GM21619 (cell line): Measurements from ENCODE around the gene OTULIN.
A peak's percentile ranks its signal among the peaks of the same experiment; 100 is the strongest.

Experiments
- ATAC-seq: cut with Tn5 transposase; IDR thresholded peaks from one replicate; pipeline ENCODE4 v1.9.1; 2021; ENCODE audit not compliant: unreplicated experiment

Gene OTULIN

DNA sequence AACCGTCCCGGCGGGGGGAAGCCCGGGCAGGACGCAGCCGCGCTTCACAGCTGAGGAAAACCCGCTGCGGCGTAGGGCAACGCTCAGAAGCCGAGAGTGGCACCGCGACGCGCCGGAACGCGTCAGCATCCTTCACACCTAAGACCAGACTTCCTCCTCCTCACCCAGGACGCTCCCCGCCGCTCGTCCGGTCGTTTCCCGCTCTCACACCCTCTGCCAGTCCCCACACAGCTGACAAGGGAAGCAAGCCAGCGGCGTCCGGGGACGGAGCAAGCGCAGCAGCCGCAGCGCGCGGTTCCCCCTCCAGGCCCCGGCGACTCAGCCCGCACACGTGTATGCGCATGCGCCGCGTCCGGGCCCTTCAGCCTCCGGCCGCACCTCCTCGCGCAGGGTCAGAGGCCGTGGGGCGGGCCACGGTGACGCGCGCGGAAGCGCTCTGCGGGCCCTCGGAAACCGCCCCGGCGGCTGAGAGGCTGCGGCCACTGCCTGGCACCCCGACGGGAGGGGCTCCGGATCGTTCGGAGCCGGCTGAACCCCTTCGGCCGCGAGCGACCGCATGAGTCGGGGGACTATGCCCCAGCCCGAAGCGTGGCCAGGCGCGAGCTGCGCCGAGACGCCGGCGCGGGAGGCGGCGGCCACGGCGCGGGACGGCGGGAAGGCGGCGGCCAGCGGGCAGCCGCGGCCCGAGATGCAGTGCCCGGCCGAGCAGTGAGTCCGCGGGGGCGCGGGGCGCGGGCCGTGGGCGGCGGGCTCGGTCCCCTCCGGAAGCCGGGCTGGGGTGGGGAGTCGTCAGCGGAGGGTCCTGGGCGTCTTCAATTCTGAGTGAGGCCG, at the start of gene OTULIN:
OTULIN (plus strand) TSS at position 449 of the 831 bp plus-strand sequence; CDS start at position 557, 108 bp downstream.
- ATAC-seq, result peak; percentile 56

DNA sequence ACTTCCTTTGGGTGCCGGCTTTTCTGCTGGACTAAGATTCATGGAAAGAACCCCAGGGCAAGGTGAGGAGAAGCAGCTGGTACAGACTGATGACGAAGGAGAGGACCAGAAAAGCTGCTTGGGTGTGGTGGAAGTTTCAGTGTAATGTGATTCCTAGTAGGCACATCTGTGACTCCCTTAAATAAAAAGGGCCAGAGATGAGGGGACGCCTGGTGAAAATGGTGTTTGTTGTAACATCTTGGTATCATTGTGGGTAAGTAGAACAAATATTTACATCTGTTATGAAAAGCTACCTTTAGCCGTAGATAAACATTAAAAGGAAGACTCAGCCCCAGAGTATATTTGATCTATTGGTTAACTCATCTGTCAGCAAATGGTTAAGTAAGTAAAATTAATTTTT, 49.2 kb upstream of the OTULIN start:
- ATAC-seq, result no peak

DNA sequence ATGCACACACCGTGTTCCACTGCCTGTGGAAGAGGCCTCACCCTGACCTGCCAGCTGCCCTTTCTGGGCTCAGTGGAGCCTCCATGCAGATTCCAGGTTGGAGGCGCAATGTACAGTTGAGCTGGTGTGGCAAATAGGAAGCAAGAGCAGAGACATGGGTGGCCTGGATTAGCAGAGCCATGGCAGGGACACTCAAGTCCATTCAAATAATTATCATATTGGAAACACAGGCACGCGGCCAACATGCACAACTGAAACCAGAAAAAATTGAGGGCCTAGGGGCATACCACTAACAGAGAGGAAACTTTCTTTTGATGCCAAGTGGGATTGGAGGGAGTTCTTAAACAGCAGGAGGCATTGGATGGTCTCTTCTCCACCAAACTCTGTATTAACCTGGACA, 47.1 kb upstream of the OTULIN start:
- no peak for ATAC-seq

DNA sequence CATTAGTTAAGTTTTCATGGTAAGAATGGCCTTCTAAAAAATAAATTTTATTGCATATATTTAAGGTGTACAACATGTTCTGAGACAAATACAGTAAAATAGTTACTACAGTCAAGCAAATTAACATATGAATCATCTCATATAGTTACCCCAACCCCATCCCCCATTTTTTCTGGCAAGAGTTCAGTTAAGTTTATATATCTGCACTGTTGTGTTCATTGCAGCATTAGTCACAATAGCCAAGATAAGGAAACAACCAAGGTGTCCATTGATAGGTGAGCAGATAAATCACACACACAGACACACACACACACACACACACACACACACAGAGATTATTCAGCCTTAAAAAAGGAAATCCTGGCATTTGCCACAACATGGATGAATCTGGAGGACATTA, 37.2 kb upstream of the OTULIN start:
- no peak for ATAC-seq

DNA sequence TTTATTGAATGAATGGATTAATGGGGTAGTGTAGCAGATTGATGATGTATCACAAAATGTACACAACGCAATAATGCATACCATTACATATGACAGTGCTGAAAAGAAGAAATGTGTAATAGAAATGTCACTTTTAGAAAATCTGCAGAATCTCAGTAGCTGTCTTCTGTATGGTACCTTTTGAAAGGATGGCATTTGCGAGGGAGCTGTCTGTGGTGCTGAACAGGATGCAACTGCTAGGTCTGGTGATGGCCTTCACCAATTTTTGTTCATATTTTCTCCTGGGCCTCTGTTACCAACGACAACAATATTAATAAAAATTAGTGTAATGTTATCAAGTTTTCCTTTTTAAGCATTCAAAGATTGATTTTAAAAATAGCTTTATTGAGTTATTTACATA, 36.2 kb upstream of the OTULIN start:
- ATAC-seq, result no peak

DNA sequence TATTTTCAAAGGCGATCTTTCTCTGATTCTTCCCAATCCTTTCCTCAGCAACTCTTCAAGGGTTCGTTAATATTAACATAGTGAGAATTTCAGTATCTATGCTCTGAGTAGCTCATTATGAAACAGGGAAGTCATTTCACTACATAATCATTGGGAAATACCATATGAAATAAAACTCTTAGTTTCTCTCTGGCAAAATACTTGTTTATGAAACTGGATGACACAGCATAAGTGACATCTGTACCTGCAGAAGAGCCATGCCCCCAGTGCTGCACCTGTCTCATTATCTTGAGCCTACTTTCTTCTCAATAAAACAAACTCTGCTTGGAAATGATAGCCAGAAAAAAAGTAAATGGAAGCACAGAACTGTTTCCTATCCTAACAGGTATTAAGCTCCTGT, 33.8 kb upstream of the OTULIN start:
- ATAC-seq, result no peak

DNA sequence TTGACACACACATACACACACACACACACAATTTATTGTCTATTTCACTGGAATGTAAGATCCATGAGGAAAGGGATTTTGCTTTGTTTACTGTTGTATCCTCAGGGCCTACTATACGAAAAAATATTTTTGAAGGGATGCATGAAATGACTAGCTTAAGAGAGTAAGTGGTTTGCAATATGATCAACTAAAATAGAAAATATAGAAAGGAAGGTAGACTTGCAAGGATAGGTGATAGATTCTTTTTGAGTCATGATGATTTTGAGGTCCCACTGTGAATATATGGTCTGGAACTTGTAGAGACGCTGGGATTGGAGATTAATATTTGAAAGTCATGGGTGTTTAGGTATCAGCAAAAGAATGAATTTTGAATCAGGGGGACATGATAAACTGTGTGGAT, 28.9 kb upstream of the OTULIN start:
- no peak for ATAC-seq

DNA sequence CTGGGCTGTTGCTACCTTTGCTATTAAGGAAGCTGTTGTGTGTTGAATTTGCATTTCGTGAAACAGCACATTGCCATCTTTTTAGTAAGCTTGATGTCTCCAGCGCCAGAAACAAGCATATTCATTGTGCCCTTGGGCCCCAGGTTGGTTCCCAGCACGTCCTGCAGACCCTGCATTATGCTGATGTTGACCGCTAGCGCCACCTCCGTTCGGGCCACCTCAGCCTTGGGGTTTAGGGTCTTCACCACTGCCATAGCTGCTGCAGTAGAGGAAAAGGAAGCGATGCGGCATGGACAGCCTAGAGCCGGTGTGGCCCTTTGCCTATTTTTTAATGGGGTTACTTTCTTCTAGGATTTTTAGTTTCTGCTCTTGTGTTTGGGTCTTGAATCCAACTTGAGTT, 23.8 kb upstream of the OTULIN start:
- no peak for ATAC-seq

DNA sequence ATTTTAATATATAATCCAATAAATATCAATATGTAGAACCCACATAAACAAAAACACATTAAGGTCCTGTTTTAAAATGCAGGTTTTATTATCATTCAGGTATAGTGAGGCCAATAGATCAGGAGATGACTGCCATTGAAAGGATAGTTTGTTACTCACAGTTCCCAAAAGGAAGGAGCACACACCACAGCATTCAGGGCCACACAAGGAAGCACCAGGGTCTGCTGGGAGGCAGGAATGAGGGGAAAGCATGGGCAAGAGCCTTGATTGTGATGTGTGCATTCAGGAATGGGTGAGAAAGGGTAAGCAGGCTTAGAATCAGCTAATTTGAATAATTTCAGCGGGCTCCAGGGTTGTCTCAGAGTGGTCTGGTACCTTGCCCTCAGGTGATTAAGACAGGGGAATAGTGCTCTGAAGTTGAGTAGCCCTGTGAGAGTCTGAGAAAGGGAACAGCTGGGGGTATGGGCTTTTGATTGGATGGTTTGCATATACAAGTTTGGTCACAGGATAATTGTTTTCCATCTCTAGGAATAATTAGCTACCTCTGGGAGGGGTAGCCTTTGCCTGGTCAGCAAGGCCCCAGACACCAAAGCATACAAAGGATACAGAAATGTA, 19.8 kb upstream of the OTULIN start:
- ATAC-seq, result no peak

DNA sequence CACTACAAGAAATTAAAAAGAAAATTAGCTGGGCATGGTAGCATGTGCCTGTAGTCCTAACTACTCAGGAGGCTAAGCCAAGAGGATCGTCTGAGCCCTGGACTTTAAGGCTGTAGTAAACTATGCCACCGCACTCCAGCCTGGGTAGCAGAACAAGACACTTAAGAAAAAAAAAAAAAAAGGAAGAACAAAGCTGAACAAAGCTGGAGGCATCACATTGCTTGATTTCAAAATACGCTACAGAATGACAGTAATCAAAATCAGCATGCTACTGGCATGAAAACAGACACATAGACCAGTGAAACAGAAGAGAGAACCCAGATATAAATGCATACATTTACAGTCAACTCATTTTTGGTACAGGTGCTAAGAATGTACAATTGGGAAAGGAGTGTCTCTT, 14.5 kb upstream of the OTULIN start:
- ATAC-seq, result no peak

DNA sequence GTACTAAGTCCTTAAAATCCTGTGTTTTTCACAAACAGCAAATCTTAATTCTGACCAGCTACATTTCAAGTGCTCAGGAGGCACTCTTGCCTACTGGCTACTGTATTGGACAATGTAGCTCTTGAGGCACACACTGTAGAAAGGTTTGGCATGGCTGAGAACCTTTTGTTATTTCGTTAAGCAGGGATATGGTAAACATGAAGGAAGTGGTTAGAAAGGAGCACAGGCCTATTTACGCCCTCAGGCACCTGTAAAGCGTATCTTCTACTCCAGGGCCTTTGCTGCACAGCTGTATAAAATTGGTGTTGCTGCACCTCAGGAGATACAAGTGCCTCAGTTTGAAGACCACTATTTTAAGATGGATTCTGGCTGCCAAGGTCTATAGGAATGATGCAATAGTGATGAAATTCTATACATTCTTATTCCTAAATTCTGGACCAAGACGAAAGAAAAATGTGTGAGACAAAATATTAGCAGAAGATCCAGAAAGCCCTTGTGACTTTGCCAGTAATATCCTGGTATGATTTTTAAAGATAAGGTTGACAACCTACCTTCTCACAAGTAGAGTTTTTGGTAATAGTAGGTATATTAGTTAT, 9.3 kb upstream of the OTULIN start:
- ATAC-seq, result no peak

DNA sequence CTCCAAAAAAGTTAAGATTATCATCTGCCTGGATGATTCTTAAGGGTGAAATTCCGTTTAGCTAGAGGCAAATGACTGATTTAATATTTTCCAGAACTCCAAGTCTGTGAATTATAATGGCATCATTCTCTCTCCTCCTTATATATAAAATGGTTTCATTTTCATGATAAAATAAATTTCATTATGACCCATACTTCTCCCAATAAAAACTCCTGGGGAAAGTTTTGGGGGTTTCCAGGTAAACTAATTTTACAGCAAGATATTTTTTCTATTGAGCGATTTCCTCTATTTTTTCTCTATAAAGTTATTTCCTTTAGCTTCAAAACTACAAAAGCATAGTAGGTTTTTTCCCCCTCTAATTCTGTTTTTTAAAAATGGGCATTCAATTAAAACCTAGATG, 7.6 kb upstream of the OTULIN start:
- ATAC-seq, result no peak

DNA sequence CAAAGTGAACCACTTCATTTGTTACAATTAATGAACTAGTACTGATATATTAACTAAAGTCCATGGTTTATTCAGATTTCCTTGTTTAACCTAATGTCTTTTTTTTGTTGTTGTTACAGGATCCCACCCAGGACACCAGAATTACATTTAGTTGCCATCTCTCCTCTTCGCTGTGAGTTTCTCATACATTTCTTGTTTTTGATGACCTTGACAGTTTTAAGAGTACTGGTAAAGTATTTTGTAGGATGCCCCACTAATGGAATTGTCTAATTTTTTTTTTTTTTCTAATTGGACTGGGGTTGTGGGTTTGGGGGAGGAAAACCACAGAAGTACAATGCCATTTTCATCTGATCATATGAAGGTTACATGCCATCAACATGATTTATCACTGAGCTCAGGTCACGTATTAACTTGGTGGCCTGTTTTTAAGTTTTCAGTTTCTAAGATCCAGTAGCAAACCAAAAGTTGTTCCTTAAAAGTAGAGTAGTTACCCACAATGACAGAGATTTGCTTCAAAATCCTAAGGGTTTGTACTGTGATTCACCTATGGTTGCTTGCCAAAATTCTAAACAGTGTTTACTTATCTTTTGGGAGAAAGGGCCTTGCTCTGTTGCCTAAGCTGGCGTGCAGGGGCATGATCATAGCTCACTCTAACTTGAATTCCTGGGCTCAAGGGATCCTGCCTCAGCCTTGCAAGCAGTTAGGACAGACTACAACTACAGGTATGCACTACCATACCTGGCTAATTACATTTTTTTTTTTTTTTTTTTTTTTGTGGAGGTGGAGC, 4.5 kb upstream of the OTULIN start:
- no peak for ATAC-seq

DNA sequence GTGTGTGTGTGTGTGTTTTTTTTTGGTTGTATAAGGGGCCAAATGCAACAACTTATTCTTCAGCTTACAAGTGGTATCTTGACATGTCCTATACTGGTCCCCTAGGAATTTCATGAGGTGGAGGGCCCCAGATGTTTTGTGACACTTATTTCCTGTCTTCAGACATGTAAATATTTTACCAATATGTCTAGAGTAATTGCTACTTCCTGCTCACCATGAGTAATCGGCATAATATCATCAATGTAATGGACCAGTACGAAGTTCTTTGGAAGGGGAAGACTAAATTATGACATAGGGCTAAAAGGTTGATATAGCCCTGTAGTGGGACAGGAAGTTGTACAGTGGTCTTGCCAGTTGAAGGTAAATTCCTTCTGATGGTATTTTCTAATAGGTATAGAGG, 3.7 kb upstream of the OTULIN start:
- no peak for ATAC-seq

DNA sequence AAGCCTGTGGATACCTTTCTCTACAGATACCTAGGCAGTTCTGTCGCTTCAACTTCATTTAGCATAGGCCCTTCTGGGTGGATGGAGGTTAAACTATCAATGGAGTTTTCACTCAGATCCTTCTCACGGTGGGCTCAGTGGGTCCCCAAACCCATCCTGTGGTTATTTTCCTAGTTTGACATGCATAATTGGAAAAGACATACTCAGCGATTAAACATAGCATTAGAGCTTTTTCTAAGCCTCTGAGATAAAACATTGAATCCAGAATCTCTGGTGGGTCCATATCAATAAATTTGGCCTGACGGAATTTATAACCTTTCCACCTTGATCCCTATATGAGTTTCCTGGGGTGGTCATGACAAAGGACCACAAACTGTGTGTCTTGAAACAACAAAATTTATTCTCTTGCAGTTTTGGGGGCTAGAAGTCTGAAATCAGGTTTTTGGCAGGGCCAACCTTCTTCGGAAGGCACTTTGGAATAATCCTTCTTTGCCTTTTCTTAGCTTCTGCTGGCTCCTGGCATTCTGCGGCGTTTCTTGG, 1.7 kb upstream of the OTULIN start:
- ATAC-seq, result no peak

DNA sequence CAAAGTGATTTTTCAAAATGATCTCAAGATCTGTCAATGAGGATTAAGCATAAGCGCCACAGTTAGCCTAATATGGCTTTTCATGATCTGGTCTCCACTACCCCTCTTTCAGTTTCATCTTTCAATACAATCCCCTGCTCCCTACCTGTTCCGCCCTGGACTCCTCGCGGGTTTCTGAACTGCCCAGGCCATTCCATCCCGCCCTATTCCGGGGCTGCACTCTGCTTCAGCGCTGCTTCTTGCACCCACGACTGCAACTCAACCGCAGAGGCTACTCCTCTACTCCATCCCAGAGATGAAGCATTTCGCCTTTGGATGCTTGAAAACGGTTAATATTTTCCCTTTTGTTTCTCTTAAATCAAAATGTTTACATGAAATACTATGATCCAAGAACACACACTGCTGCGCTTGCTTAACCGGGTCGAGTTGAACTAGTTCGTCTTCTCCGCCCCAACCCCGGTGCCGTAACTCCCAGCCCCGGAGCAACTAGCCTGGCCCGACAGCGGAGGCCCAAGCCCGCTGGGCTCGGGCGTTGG, 716 bp upstream of the OTULIN start:
- peak; percentile 17 for ATAC-seq

DNA sequence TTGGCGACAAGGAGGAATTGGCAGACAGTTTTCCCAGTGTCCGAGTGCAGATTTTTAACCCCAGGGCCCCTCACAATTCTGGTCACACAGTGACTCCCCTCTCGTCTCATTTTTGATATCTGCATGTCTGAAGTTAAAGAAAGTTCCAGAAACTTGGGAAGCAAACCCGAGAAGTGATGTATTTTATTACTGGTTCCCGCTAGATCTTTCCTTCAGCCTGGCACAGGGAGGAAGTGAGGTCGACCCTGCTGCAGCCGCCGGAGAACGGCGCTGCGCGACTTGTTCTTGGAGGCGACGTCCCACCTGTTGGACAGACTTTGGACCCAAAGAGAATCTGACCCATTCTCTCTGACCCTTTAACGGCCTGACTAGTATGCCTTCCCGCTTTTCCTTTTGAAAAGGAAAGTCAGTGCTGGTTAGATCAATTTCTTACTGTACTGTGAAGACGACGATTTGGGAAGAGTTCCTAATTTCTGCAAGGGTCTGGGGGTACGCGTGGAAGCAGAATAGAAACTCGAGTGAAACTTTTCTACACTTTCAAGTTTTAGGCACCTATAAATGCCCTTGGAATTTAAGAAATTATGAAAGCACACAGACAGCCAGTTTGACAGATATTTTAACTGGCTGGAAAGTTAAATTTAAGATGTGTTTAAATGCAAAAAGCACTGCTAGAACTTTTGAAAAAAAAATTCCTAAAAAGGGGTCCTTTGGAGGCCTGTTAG, 744 bp downstream of the OTULIN start:
- no peak for ATAC-seq

DNA sequence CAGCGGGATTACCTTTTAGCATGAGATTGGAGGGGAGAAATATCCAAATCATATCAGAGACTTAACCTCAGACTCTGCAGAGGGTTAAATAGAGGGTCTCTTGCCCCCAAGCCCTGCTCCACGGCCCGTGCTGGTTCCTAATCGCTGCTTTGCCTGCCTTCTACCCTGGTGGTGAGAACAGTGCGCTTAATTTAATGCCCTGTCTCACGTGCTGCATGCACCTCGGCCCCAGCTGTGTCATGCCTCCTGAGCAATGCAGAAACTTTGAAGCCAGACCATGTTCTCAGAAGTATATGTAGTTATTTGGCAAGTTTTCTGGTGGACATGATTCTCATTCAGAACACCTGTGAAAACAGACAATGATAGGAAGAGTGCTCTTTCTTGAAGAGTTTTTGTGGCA, 1.4 kb downstream of the OTULIN start:
- peak; percentile 26 for ATAC-seq

DNA sequence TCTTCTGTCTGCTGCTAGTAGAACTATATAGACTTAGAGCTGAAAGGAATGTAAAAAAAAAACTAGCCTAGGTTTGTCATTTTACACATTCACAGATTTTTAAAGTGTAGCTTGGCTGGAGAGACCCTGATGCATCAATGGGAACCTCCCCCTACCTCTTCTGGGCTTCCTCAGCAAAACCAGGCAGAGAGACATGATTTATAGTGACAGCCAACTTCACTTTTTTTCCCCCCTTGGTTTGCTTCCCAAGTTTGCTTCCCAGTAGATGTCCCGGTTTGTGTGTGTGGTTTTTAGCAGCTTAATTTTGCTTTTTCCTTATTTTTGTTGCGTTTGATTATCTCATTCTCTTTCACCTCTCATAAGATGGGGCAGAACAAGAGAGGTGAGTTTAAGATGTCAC, 1.8 kb downstream of the OTULIN start:
- no peak for ATAC-seq

DNA sequence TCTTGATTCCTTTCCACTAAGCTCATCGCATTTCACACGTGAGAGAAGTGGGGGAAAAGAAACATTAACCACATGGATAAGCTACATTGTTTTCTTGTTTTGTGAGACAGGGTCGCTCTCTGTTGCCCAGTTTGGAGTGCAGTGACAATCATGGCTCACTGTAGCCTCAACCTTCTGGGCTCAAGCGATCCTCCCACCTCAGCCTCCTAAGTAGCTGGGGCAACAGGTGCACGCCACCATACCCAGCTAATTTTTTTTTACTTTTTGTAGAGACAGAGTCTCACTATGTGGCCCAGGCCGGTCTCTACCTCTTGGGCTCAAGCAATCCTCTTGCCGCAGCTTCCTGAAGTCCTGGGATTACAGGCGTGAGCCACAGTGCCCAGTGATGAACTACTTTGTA, 2.8 kb downstream of the OTULIN start:
- ATAC-seq, result no peak
